ACC112 (cell line): Measurements from ENCODE around the gene FHIP1A.

ENCODE experiments used
- H2AFZ ChIP-seq: fragments of 200-600 bp; sonication (generic); one replicate; pipeline ENCODE4 v1.6.0; 2017; ENCODE audit warnings: antibody characterized with exemption, low read length; ENCODE audit not compliant: unreplicated experiment
- H3K27ac ChIP-seq: fragments of 200-600 bp; sonication (generic); 2 replicates; pipeline ENCODE4 v1.5.1; 2014; ENCODE audit warnings: low read depth, mild to moderate bottlenecking, antibody characterized with exemption, low read length, moderate library complexity
- H3K27me3 ChIP-seq: fragments of 200-600 bp; sonication (generic); 2 replicates; pipeline ENCODE4 v1.6.1; 2014; ENCODE audit warnings: mild to moderate bottlenecking, antibody characterized with exemption, low read length, moderate library complexity, mixed read lengths; ENCODE audit not compliant: insufficient read depth
- H3K36me3 ChIP-seq: fragments of 200-600 bp; sonication (generic); 2 replicates; pipeline ENCODE4 v1.6.1; 2016; ENCODE audit warnings: mild to moderate bottlenecking, antibody characterized with exemption, low read length, moderate library complexity, mixed read lengths; ENCODE audit not compliant: insufficient read depth
- H3K4me1 ChIP-seq: fragments of 200-600 bp; sonication (generic); one replicate; pipeline ENCODE4 v1.6.1; 2016; ENCODE audit warnings: low read length, mixed read lengths; ENCODE audit not compliant: insufficient read depth, unreplicated experiment, control insufficient read depth
- H3K4me3 ChIP-seq: fragments of 200-600 bp; sonication (generic); 2 replicates; pipeline ENCODE4 v1.5.1; 2014; ENCODE audit warnings: mild to moderate bottlenecking, low read depth, low read length
- H3K79me2 ChIP-seq: fragments of 200-600 bp; sonication (generic); one replicate; pipeline ENCODE4 v1.6.0; 2016; ENCODE audit warnings: low read length; ENCODE audit not compliant: control insufficient read depth, unreplicated experiment, insufficient read depth

Gene FHIP1A

GRCh38 chr4:151458148-151458547, 49.2 kb downstream of the FHIP1A start:
- H3K4me1 ChIP-seq, result no peaks in the 10 kb centered on the region
- no peaks in the 10 kb centered on the region for H3K27me3 ChIP-seq
- H3K4me3 ChIP-seq, result no peak overlapping the region
- H2AFZ ChIP-seq, result no peak overlapping the region
- H3K27ac ChIP-seq, result no peak overlapping the region
- no peaks in the 10 kb centered on the region for H3K79me2 ChIP-seq
- no peaks in the 10 kb centered on the region for H3K36me3 ChIP-seq
